GM12891 (cell line): Measurements from ENCODE around the gene STXBP2.

ENCODE experiments used
- DNase-seq: peaks from one replicate; pipeline ENCODE4 v3.0.0; 2011; ENCODE audit warnings: low spot score; ENCODE audit not compliant: insufficient read length
- FAIRE-seq: peaks from 2 replicates; lab custom pipeline; 2011; peaks lifted over from hg19 to GRCh38; lab: Jason Lieb, UNC
- PAX5 ChIP-seq: IDR thresholded peaks from 2 replicates; pipeline ENCODE4 v1.6.1; 2011; ENCODE audit warnings: low read length, moderate library complexity, mild to moderate bottlenecking; ENCODE audit not compliant: insufficient read depth, severe bottlenecking
- POLR2A ChIP-seq: IDR thresholded peaks from 2 replicates; pipeline ENCODE4 v1.6.1; 2011; ENCODE audit warnings: low read depth, low read length, control low read depth
- POLR2AphosphoS5 ChIP-seq: IDR thresholded peaks from 2 replicates; pipeline ENCODE4 v1.6.1; 2011; ENCODE audit warnings: low read depth, low read length, control low read depth
- POU2F2 ChIP-seq: IDR thresholded peaks from 2 replicates; pipeline ENCODE4 v1.6.1; 2011; ENCODE audit warnings: low read depth, mild to moderate bottlenecking, control low read depth, low read length, moderate library complexity
- SPI1 ChIP-seq: IDR thresholded peaks from 2 replicates; pipeline ENCODE4 v1.6.1; 2011; ENCODE audit warnings: low read depth, low read length, control low read depth
- TAF1 ChIP-seq: IDR thresholded peaks from 2 replicates; pipeline ENCODE4 v1.6.1; 2011; ENCODE audit warnings: low read depth, low read length, control low read depth

STXBP2 gene

DNA sequence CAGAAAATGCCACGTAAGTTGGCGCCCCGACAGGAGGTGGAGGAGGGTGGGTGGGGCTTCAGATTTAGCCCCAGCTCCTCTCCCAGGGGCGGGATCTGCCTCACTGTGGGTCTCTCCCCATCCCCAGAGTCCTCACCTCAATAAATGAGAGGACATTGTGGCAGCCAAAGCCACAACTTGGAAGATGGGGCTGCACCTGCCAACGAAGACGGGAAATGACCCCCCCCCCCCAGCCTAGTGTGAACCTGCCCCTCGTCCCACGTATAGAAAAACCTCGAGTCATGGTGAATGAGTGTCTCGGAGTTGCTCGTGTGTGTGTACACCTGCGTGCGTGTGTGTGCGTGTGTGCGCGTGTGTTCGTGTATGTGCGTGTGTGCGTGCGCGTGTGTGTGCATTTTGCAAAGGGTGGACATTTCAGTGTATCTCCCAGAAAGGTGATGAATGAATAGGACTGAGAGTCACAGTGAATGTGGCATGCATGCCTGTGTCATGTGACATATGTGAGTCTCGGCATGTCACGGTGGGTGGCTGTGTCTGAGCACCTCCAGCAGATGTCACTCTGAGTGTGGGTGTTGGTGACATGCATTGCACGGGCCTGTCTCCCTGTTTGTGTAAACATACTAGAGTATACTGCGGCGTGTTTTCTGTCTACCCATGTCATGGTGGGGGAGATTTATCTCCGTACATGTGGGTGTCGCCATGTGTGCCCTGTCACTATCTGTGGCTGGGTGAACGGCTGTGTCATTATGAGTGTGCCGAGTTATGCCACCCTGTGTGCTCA lies 42.3 kb downstream of the STXBP2 start:
- FAIRE-seq (peak; percentile 98), DNase-seq (no peak)
- TF ChIP-seq TAF1, result no peak
- TF ChIP-seq PAX5, result peak; percentile 78
- no peak for TF ChIP-seq POLR2A
- TF ChIP-seq POLR2AphosphoS5, result no peak
- TF ChIP-seq POU2F2, result peak; percentile 81
- TF ChIP-seq SPI1, result no peak

GRCh38 chr19:7679771-7680605 lies 43.1 kb downstream of the STXBP2 start:
- no peak for DNase-seq
- TF ChIP-seq TAF1 (no peak), POLR2A (no peak), SPI1 (no peak), PAX5 (no peak), POU2F2 (no peak), POLR2AphosphoS5 (no peak)
- no peak for FAIRE-seq

DNA sequence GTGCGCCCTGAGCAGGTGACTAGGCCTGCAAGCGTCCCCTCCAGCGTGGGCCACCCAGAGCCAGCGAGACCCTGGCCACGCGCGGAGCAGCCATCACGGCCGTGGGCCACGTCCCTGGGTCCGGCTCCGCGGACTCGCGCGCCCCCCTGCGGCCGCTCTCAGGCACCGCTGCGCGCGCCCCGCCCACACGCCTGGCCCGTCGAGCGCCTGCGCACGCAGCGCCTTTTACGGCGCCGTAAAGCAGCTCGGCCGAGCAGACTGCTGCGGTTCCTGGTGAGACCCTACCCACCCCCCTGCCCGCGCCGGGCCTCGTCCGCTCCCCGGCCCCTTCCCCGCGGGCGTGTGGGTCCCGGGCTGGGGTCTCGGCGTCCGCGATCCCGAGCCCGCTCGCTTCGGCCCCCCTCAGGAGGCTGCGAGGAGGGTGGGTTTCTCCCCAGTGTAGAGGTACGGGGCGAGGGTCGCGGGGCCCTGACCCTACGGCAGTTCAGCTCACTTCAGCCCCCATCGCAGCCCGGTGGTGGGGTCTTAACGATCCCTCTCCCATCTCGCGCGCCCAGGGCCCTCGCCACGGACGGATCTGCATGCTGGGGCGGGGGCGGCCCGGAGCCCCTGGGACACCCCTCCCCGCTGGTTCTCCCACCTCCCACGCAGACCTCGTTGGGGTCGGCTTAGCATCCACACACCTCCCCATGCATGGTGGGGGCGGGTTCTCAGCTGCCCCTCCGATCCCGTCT lies 43.9 kb downstream of the STXBP2 start, which contains the start of gene TRAPPC5:
Gene TRAPPC5, plus strand, starts transcription at position 228 of the 734 bp plus-strand sequence. CDS start 1,421 bp downstream, outside the sequence.
- TF ChIP-seq POLR2AphosphoS5, result no peak
- TF ChIP-seq POLR2A, result peak; percentile 21; the same call in 1 of the 2 replicates
- DNase-seq (peak; percentile 80), FAIRE-seq (peak; percentile 98)

DNA sequence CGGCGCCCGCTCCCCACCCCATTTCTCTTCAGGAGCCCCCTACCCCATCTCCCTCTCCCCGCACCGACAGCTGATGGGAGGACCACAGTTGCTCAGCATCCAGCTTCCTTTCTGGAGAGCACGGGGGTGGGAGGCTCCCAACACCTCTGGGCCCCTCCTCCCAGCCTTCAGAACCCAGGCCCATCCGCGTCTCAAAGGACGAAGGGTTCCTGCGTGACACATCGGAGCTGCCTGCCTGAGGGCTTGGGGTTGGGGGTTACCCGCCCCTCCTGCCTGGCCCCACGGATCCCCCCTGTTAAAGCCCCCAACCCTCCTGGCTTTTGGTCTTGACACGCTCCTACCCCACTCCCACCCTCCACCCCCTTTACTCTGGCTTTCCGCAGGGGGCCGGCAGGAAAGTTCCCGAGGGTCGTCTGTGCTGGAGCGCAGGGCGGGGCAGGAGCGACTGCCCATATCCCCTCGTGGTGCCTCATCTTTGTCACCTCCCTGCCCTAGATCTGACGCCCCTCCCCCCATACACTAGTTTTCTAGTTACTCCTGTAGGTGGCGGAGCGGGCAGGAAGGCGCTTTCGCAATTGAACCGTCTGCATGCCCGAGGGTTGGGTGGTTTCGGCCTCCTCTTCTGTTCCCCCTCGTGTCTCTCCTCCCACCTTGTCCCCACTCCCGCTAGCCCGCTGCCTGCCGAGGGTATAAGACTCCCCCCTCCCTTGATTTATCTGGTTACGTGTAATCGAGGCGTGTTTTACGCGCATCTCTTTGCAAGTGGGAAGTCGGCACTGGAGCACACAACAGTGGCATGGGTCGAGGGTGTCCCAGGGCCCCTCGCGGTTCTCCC lies 44.6 kb downstream of the STXBP2 start:
- DNase-seq (peak; percentile 80), FAIRE-seq (peak; percentile 95)
- peak; percentile 50; the same call in 1 of the 2 replicates for TF ChIP-seq TAF1
- no peak for TF ChIP-seq PAX5
- TF ChIP-seq POU2F2, result peak; percentile 71; the same call in 1 of the 2 replicates
- no peak; the same call in 1 of the 2 replicates for TF ChIP-seq POLR2A
- TF ChIP-seq POLR2AphosphoS5, result no peak
- TF ChIP-seq SPI1, result no peak

DNA sequence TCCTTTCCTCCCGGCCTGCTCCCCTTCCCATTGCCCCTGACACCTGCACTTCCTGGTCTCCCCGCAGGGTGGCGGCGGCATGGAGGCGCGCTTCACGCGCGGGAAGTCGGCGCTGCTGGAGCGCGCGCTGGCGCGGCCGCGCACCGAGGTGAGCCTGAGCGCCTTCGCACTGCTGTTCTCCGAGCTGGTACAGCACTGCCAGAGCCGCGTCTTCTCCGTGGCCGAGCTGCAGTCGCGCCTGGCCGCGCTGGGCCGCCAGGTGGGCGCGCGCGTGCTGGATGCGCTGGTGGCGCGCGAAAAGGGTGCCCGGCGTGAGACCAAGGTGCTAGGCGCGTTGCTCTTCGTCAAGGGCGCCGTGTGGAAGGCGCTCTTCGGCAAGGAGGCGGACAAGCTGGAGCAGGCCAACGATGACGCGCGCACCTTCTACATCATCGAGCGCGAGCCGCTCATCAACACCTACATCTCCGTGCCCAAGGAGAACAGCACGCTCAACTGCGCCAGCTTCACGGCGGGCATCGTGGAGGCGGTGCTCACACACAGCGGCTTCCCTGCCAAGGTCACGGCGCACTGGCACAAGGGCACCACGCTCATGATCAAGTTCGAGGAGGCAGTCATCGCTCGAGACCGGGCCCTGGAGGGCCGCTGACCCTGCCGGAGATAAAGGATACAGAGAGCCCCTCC lies 45.4 kb downstream of the STXBP2 start:
- peak; percentile 15; the same call in 1 of the 2 replicates for TF ChIP-seq POLR2A
- no peak for TF ChIP-seq TAF1
- DNase-seq (no peak), FAIRE-seq (no peak)

DNA sequence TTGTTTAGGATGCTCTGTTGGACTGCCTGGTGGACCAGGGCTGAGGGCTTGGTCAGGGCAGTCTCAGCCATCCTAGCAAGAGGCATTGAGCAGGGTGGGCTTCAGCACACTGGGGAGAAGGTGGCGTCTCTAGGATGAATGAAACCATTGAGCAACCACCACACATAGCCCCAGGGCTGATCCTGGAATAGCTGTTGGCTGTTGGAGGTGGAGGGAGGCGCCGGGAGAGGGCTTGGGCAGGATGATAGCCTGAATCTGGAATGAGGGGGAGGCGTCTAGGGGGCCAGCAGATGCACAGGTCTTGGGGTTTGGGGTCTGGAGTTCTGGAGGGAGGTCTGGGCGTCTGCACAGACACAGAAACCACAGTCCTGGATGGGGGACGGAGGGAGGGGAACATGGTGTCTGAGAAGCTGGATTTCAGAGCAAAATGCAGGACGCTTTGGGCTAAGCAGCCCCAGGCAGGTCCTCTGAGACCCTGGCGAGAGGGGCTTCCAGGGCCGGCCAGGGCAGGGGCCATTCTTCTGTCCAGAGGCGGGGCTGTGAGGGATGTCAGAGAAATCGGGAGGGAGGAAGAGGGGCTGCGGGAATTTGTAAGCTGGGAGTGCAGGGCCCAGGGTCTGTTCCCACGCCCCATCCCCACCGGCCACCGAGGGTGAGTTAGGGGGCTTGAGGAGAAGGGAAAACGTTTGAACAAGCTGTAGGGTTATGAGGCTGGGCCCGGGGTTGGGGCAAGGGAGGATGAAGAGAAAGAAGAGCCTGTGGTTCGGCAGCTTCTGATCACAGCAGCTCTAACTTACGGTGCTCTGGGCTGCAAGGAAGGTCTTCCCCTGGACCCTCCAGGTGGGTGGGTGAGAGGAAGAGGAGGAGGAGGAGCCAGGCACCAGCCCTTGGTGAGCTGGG lies 48.9 kb downstream of the STXBP2 start:
- FAIRE-seq (peak; percentile 26), DNase-seq (no peak)
- TF ChIP-seq PAX5, result no peak
- peak; percentile 21; the same call in 1 of the 2 replicates for TF ChIP-seq POLR2A
- TF ChIP-seq POU2F2, result 0 out of 2 replicates have a peak, but pooled peaks have one; percentile 15

DNA sequence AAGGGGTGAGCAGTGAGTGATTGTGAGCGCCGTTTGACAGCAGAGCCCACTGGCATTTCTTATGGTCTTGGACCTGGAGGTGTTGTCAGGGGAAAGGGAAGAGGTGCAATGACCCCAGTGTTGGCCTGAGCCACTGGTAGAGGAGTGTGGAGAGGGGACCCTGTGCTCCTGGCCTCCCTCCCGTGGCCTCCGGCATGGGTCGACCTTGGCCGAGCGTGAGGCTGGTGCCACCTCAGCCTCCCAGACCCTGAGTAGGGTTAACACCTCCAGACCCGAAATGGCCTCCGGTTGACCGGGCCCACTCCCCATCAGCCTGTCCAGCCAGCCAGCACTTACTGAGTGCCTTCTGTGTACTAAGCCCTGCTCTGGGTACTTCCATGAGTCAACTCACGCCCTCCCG lies 50.3 kb downstream of the STXBP2 start:
- no peak for FAIRE-seq
- TF ChIP-seq POU2F2, result peak; percentile 64; the same call in 1 of the 2 replicates
- TF ChIP-seq POLR2AphosphoS5, result peak; percentile 90
- no peak for TF ChIP-seq SPI1
- peak; percentile 80 for TF ChIP-seq POLR2A
- TF ChIP-seq PAX5, result no peak
- TF ChIP-seq TAF1, result 0 out of 2 replicates have a peak, but pooled peaks have one; percentile 13

GRCh38 chr19:7689165-7689564 lies 52.3 kb downstream of the STXBP2 start:
- TF ChIP-seq POLR2AphosphoS5, result no peak
- no peak for TF ChIP-seq SPI1
- TF ChIP-seq TAF1, result no peak
- no peak for TF ChIP-seq PAX5
- TF ChIP-seq POU2F2, result no peak
- TF ChIP-seq POLR2A, result no peak
- DNase-seq, result no peak
- no peak for FAIRE-seq

More for the DNA sequence above, 50.3 kb downstream of the STXBP2 start:
- DNase-seq, result no peak
